HUES48 (cell line): Measurements from ENCODE around the gene REG1A.

Experiments
- H3K27ac ChIP-seq: one replicate; pipeline ENCODE4 v1.7.0; 2013; ENCODE audit warnings: low read depth, low read length, inconsistent platforms
- H3K27me3 ChIP-seq: 2 replicates; pipeline ENCODE4 v1.6.1; 2013; ENCODE audit warnings: mild to moderate bottlenecking, low read length; ENCODE audit not compliant: control insufficient read depth, insufficient read depth
- H3K36me3 ChIP-seq: 2 replicates; pipeline ENCODE4 v1.6.1; 2013; ENCODE audit warnings: low read length; ENCODE audit not compliant: control insufficient read depth, insufficient read depth
- H3K4me1 ChIP-seq: 2 replicates; pipeline ENCODE4 v1.6.1; 2013; ENCODE audit warnings: mild to moderate bottlenecking, low read length; ENCODE audit not compliant: control insufficient read depth, insufficient read depth
- H3K4me3 ChIP-seq: 2 replicates; pipeline ENCODE4 v1.5.1; 2013; ENCODE audit warnings: mild to moderate bottlenecking, low read depth, low read length
- H3K9ac ChIP-seq: 2 replicates; pipeline ENCODE4 v1.6.1; 2013; ENCODE audit warnings: mild to moderate bottlenecking, low read depth, low read length, moderate library complexity
- H3K9me3 ChIP-seq: 2 replicates; pipeline ENCODE4 v1.6.1; 2013; ENCODE audit warnings: low read length; ENCODE audit not compliant: control insufficient read depth, insufficient read depth

Gene REG1A

GRCh38 chr2:79099140-79099686 lies 21.1 kb upstream of the REG1A start:
- no peaks in the 10 kb centered on the region for H3K4me1 ChIP-seq
- H3K9me3 ChIP-seq: peaks cover 8% of the 10 kb centered on the region; the same call in 1 of the 2 replicates
- H3K36me3 ChIP-seq: no peaks in the 10 kb centered on the region
- no peaks in the 10 kb centered on the region for H3K27me3 ChIP-seq
- no peak overlapping the region for H3K4me3 ChIP-seq
- H3K9ac ChIP-seq: no peak overlapping the region
- H3K27ac ChIP-seq: no peak overlapping the region

- no peak overlapping the region for H3K9ac ChIP-seq
These were observed 20.0 kb upstream of the REG1A start for GRCh38 chr2:79100285-79100684.

DNA sequence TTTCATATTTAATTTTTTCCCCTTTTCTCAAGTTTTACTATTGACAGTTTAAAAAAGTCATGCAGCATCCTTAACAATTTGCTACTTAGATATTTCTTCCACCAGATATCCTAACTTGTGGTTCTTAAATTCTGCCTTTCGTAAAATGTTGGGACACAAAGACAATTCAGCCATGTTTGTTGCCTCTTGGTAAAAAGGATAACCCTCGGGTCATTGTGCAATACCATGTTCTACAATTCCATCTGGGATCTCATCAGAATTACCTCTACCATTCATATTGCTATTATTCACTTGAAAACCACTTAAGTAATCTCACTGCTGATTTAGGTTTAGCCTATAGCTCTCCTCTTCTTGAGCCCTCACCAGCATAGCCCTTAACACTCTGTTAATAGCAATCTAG lies 19.3 kb upstream of the REG1A start:
- Histone ChIP-seq H3K4me3 (no peak overlapping the region), H3K27ac (no peak overlapping the region), H3K36me3 (no peaks in the 10 kb centered on the region), H3K9me3 (peaks cover 8% of the 10 kb centered on the region; the same call in 1 of the 2 replicates), H3K4me1 (no peaks in the 10 kb centered on the region), H3K9ac (no peak overlapping the region), H3K27me3 (no peaks in the 10 kb centered on the region)

More at GRCh38 chr2:79100285-79100684, 20.0 kb upstream of the REG1A start:
- Histone ChIP-seq H3K27me3 (no peaks in the 10 kb centered on the region), H3K4me3 (no peak overlapping the region), H3K4me1 (no peaks in the 10 kb centered on the region), H3K27ac (no peak overlapping the region), H3K36me3 (no peaks in the 10 kb centered on the region), H3K9me3 (peaks cover 8% of the 10 kb centered on the region; the same call in 1 of the 2 replicates)

DNA sequence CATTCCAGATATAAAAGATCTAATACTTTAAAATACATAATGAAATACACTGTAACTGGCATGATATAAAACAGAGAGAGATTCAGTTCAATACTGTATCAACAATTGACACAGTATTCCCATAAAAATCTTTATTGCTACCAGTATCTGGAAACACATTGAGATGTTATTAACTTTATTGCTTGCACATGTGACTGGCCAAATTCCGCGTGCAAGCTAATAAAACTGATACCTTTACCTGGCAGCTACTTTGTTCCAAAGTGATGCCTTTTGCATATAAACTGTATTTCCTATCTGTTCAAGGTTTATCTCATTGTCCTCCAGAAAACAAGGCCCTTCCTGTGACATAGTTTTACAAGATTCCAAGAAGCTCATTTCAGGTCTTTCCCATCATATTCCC lies 17.1 kb upstream of the REG1A start:
- no peak overlapping the region for H3K9ac ChIP-seq
- H3K4me1 ChIP-seq: no peaks in the 10 kb centered on the region
- H3K36me3 ChIP-seq: no peaks in the 10 kb centered on the region
- no peaks in the 10 kb centered on the region for H3K27me3 ChIP-seq
- no peak overlapping the region for H3K27ac ChIP-seq
- H3K4me3 ChIP-seq: no peak overlapping the region
- peaks cover 8% of the 10 kb centered on the region; the same call in 1 of the 2 replicates for H3K9me3 ChIP-seq

DNA sequence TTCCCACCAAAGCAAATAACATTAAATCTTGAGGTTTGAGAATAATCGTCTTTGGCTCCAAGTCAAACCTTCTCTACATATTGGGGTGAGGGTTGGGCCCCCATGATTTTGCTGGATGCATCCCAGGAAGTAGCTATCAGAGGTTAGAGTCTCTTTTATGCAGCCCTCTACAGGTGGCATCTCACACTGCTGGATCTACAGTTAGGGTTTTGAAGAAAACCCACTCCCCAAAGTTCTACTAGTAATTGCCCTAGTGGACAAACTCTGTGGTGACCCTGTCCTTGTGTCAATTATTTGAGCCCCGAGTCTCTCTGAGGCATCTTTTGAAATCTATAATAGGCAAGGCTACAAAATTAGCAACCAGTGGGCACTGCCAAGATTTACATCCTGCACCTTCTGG lies 15.0 kb upstream of the REG1A start:
- Histone ChIP-seq H3K36me3 (no peaks in the 10 kb centered on the region), H3K9me3 (peaks cover 8% of the 10 kb centered on the region; the same call in 1 of the 2 replicates), H3K9ac (no peak overlapping the region), H3K27me3 (no peaks in the 10 kb centered on the region), H3K4me3 (no peak overlapping the region), H3K4me1 (no peaks in the 10 kb centered on the region), H3K27ac (no peak overlapping the region)

DNA sequence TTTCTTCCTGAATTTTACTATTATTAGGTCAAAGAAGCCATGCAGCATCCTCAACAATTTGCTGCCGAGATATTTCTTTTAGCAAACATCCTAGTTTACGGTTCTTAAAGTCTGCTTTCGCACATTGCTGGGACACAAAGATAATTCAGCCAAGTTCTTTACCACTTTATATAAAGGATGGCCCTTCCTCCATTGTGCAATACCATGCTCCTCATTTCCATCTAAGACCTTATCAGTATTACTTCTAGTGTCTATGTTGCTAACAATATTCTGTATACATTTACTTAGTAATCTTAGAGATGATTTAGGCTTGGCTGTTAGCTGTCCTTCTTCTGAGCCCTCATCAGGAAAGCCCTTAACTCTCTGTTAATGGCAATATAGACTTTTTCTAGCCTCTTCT lies 8.0 kb upstream of the REG1A start:
- no peaks in the 10 kb centered on the region for H3K9me3 ChIP-seq
- no peak overlapping the region for H3K27ac ChIP-seq
- H3K36me3 ChIP-seq: no peaks in the 10 kb centered on the region
- no peaks in the 10 kb centered on the region for H3K4me1 ChIP-seq
- H3K27me3 ChIP-seq: no peaks in the 10 kb centered on the region
- H3K9ac ChIP-seq: no peak overlapping the region
- H3K4me3 ChIP-seq: no peak overlapping the region

- H3K27me3 ChIP-seq: no peaks in the 10 kb centered on the region
- H3K9ac ChIP-seq: no peak overlapping the region
- no peak overlapping the region for H3K4me3 ChIP-seq
- H3K36me3 ChIP-seq: no peaks in the 10 kb centered on the region
- no peaks in the 10 kb centered on the region for H3K4me1 ChIP-seq
- no peaks in the 10 kb centered on the region for H3K9me3 ChIP-seq
- no peak overlapping the region for H3K27ac ChIP-seq
These were observed 5.3 kb upstream of the REG1A start for GRCh38 chr2:79114797-79115494.

- no peaks in the 10 kb centered on the region for H3K27me3 ChIP-seq
- no peaks in the 10 kb centered on the region for H3K4me1 ChIP-seq
- no peak overlapping the region for H3K9ac ChIP-seq
- no peaks in the 10 kb centered on the region for H3K36me3 ChIP-seq
- no peaks in the 10 kb centered on the region for H3K9me3 ChIP-seq
- no peak overlapping the region for H3K27ac ChIP-seq
- H3K4me3 ChIP-seq: no peak overlapping the region
These were observed 3.0 kb upstream of the REG1A start for GRCh38 chr2:79116997-79117928.

DNA sequence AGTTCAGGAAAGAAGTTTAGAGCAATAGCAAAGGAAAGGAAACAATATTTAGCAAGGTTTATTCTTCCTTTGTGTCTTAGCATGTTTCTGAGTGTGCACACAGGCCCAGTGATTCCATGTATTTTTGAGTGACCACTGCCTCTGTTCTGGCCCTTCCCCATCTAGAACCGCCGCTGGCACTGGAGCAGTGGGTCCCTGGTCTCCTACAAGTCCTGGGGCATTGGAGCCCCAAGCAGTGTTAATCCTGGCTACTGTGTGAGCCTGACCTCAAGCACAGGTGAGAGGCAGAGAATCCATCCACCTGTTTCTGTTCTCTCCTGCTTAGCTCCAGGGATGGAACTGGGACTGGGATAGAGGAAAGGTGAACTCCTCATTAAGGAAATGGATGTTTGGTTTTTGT lies 2.4 kb downstream of the REG1A start:
- no peaks in the 10 kb centered on the region for H3K9me3 ChIP-seq
- no peaks in the 10 kb centered on the region for H3K4me1 ChIP-seq
- no peaks in the 10 kb centered on the region for H3K27me3 ChIP-seq
- no peak overlapping the region for H3K4me3 ChIP-seq
- H3K27ac ChIP-seq: no peak overlapping the region
- no peaks in the 10 kb centered on the region for H3K36me3 ChIP-seq
- no peak overlapping the region for H3K9ac ChIP-seq

DNA sequence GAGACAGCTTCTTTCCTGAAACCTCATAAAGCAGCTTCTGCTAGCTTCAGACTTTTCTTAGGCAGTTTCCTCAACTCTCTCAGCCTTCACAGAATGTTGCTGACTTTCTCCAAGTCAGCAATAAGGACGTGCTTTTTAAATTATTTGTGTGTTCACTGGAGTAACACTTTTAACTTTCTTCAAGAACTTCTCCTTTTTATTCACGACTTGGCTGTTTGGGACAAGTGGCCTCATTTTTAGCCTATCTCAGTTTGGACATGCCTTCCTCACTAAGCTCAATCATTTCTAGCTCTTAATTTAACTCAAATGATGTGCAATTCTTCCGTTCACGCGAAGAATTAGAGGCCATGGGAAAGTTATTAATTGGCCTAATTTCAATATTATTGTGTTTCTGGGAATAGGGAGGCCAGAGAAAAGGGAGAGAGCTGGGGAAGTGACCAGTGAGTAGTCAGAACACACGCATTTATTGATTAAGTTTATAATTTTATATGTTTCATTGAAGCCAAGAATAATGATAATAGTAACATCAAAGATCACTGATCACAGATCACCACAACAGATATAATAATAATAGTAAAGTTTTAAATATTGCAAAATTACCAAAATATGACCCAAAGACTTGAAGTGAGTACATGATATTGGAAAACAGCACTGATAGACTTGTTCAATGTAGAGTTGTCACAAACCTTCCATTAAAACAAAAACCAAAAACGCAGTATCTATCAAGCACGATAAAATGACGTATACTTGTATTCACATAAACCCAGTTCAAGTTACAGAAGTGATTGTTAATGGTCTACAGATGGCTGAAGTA lies 4.8 kb downstream of the REG1A start:
- Histone ChIP-seq H3K27ac (no peak overlapping the region), H3K9me3 (no peaks in the 10 kb centered on the region), H3K36me3 (no peaks in the 10 kb centered on the region), H3K27me3 (no peaks in the 10 kb centered on the region), H3K4me3 (no peak overlapping the region), H3K9ac (no peak overlapping the region), H3K4me1 (no peaks in the 10 kb centered on the region)
